GM21786 (cell line): ENCODE data around the gene TCIRG1.
"Not testable (repeated sequence)": the region's sequence is repeated elsewhere in the genome, so short reads cannot be mapped to it uniquely, and the experiment has no call there.

Source experiments
- ATAC-seq: cut with Tn5 transposase; IDR thresholded peaks from one replicate; pipeline ENCODE4 v1.9.1; 2021; ENCODE audit not compliant: unreplicated experiment

TCIRG1 gene

DNA sequence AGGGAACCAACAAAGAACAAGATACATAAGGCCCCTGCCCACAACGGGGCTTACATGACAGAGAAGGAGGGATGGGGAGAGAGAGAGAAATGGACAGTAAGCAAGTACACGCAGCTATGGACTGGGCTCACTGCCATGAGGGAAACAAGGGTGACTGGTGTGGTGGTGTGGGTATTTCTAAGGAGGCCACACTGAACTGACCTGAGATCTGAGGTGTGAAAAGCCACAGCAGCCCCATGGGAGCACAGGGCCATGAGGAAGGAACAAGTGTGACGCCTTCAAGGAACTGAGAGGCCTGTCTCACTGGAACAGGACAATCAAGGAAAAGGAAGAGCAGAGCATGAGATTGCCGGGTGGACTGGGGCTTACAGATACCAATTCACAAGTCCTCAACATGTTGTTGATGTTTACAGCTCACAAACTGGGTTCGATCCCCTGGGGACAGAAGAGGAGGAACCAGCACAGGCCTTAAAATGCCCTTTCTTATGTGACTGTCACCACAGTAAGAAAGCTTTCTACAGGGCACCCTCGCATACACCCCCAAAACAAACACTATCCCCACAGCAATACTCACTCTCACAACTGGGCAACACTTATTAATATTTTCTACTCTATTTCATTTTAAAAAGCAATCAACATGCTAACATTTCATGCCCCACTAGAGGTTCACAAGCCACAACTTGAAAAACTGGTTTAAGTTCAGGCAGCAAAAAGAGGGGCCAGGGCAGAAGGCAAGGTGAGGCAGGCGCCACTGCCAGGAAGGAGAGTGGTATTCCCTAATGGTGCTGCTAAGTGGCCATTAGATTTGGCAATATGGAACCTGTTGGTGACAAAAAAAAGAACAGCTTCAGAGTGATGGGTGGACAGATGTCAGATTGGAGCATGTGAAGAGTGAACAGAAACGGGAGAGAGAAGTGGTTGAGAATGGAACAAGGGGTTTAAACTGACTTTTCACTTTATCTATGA is 39.1 kb downstream of the TCIRG1 start:
- peak; percentile 83 for ATAC-seq

DNA sequence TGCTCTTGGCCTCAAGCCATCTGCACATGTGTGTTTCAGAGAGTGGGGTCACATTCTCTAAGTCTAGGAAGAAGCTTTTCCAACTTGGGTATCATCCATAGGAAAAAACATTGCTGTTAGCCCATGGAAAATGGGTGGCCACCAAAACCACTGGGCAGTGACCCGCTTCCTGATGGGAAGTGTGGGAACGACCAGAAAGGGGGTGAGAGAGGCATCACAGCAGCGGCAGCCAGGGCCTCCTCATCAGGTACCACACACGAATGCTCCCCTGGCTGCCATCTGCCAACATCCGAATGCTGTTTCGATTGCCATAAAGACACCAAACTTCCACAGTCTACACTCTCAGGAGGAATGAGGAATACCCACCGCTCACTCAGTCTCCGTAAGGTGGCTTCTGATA is 42.0 kb downstream of the TCIRG1 start:
- ATAC-seq = no peak

DNA sequence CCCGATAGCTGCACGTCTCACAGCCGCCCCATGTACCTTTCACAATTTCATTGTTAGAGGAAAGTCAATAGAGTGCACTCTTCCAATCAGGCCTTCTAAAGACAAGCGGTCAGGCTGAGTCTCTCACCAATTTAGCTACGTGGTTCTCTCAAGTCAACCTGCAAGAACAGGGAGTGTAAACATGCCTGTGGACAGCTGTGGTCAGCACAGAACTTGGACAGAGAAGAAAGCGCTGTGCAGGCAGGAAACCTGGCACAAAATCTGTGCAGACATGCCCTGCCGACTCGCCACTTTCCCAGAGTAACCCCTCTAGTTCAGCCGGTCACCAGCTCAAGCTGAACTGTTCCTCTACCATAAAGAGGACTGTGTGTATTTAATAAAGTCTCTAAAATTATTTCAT is 42.9 kb downstream of the TCIRG1 start:
- no peak for ATAC-seq

DNA sequence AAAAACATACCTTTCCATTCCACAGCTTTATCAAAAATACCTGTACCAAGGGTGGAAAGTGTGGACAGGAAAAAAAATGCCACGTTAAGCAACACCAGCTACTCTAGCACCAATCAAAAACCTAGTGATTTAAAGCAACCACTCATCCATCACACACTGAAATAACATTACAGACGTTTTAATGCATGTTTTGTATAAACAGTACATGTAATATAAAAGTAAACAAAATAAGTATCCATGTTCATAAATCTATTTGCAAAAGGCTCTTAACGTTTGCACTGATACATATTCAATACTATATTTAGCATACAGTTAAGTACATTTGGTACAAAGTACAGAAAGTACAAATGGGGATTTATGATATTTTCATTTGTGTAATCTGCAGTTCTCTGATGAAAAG is 43.7 kb downstream of the TCIRG1 start:
- ATAC-seq = no peak

DNA sequence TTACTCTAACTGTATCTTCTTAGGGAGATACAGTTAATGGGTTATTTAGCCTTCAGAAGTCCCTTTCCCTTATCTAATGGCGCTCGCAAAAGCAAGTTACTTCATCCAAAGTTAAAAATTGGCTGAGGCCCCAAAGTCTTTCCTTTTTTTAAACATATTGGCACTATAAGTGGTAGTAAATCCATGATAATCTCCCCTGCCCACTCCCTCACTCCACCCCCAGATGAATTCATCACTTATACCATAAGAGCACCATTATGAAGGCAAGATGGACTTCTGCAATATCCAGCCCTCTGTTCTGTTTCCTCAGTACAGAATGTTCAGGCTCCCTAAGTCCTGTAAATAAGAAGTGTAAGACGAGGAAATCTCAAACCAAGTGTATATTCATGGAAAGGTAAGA is 44.7 kb downstream of the TCIRG1 start:
- ATAC-seq = no peak

DNA sequence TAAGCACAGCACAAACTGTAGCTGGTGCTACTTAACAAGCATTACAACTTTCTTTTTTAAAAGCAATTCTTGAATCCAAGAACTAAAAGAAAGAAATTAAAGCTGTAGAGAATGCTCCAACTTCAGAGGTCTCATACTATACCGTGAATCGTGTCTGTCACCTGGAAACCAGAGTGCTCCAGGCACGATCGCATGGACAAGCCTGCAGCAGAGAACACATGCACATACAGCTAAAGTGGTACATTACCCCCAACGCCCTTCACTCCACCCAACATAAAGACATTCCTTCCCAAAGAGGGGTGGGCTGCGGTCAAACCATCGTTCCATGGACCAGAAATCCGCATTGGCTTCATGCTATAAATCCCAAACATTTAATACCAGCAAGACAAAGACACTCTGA is 50.9 kb downstream of the TCIRG1 start:
- ATAC-seq = no peak

DNA sequence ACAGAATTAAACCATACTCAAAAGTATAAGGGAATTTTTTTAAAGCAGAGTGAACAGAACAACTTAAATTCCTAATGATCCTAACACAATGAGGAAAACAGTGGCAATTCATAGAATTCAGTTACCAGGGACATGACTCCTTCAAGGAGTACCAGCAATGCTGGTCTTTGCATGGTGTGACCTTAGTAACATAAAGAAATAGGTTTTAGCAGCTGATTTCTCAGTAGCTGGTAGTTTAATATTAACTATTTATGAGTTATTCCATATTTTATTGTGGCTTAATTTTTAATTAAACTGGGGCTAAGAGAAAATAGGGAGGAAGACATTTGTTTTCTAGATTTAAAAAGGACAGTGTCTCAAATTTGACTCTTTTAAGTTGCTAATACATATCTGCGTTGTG is 51.5 kb downstream of the TCIRG1 start:
- no peak for ATAC-seq

DNA sequence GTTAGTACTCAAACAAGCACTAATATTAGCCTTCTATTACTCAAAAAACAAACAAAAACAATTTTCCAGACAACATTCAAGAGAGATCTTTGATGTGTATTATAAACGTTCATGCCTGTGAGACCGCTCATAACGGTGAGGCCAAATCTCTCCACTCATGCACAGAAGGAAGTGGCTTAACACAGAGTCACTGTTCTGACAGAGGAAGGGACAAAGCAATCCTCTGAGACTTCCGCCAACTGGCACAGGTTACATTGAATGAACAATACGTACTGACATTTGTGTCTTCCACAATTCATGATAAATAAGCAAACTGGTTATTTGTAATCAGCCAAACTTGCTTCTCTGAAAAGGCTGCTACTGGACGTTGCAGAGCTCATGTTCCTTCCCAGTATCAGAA is 51.9 kb downstream of the TCIRG1 start:
- no peak for ATAC-seq

DNA sequence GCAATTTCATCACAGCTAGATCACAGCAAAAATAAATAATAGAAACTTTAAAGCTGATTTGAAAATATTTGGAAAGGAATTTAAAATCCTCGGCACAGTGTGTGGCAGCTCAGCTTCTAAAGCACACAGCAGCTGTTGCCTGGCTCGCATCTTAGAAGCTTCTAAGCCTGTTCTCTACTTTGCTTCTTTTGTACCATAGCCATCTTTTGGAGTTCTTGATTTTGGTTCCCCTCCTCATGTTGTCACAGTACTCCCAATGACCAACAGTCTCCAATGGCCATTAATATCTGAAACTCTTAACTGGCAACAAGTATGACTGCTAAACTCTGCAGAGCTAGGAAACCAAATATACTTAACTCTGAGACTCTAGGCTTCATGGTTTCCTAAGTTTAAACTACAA is 53.6 kb downstream of the TCIRG1 start:
- no peak for ATAC-seq

DNA sequence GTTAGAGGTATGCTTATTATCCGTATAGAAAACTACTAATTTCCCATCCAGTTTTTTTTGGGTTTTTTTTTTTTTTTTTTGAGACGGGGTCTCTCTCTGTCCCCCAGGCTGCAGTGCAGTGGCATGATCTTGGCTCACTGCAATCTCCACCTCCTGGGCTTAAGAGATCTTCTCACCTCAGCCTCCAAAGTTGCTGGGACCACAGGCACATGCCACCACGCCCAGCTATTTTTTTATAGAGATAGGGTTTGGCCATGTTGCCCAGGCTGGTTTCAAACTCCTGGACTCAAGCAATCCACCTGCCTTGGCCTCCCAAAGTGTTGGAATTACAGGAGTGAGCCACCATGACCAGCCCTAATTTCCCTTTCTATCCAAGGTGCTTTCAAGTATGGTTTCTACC is 54.1 kb downstream of the TCIRG1 start:
- not testable (repeated sequence) for ATAC-seq

DNA sequence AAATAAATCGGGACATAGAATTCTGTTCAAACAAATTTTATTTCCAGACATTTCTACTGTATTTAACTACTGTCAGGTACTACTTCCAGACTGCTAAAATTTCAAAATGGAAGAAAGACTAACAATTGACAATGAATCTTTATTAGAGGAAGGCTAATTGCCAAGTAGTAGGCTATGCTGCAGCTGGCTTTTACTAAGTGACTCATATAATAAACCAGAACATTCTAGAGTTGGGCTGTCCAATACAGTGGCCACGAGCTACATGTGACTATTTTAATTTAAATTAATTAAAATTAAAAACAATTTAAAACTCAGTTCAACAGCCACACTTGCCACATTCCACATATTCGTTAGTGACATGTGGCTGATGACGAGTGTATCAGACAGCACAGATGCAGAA is 54.7 kb downstream of the TCIRG1 start:
- no peak for ATAC-seq

DNA sequence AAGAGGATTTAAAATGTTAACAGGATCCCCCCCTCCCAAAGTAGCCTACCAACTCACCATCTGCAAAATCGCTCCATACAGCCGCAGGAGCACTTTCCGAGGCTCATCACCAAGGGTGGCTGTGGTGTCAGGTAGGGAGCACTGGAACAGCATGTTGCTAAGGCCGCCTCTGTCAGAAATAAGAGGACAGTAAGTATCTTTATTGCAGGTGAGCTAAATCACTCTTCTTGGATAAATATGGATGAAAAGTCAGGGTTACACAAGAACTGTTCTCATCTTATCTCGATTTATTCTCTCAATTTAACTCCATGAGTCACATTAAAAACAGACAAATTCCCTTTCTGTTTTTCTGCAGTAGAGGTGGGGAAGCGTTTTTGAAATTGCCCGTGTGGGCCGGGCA is 58.1 kb downstream of the TCIRG1 start:
- no peak for ATAC-seq

DNA sequence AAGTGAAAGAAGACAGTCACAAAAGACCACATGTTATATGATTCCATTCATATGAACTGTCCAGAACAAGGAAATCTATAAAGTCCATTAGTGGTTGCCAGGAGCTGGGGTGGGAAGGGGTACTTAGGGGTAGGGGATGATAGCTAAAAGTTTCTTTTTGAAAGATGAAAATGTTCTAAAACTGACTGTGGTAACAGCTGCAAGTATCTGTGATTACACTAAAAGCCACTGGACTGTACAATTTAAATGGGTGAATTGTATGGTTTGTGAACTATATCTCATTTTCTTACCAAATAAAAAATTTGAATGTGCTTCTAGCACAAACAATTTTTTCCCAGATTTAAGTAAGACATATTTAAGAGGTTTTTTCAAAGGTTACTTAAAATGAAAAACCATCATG is 60.2 kb downstream of the TCIRG1 start:
- no peak for ATAC-seq

DNA sequence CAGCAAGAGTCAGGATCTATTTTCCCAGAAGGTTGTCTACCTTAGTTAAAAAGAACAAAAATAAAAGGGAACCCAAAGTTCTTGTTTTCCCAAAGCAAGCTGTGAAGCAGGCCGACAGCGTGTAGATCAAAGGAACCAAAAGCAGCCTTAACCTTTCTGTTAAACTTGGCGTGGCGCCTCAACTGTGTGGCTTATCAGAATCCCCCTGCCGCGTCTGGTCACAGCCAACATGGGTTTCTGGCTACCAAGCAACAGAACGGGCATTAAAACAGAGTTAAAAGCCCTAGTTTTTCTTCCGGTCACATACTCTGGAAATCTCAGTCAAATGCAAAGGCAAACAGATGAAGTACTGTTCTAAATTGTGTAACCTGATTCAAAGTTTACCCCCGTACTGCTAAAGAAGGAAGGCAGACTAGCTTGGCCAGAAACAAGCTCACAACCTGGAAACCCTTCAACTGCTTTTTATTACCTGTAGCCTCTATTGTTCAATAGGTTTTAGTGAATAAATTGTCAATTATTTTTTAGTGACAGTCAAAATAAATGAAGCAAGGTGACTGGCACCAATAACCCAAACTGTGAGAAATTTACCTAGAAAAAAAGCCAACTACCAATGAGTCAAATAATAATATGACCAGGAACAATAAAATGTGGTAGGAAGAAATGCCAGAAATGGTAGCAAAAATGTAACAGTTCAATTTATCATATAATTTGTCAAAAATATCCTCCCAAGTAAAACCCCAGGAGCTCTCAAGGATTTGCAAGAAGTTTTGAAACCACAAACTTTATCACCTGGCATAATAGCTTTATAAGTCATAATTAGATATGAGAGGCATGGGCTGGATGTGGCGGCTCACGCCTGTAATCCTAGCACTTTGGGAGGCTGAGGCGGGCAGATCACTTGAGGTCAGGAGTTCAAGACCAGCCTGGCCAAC is 60.9 kb downstream of the TCIRG1 start:
- no peak for ATAC-seq
